K562 (cell line): ENCODE measurements around the gene TBXA2R. TPM values are rescaled to one million over a fixed set of nuclear protein-coding genes. Genes with fewer than 3 reads are reported as not detected.
A peak's percentile ranks its signal among the peaks of the same experiment; 100 is the strongest.

Source experiments
- GABPA ChIP-seq: fragments of 200-800 bp; sonication (Bioruptor generic); conservative IDR thresholded peaks from 2 replicates; pipeline ENCODE4 v1.6.1; 2016; ENCODE audit warnings: low read depth, missing genetic modification characterization, missing compliant biosample characterization
- HDAC1 ChIP-seq, 2 experiments: fragments of 450-650 bp; IDR thresholded peaks; 2 replicates each; pipeline ENCODE4 v1.6.1; 2016 to 2017; ENCODE audit warnings: inconsistent platforms in 1 of 2, mild to moderate bottlenecking in 1 of 2, moderate library complexity in 1 of 2
- RBFOX2 ChIP-seq: fragments of 200-400 bp; formaldehyde crosslinking; IDR thresholded peaks from 2 replicates; pipeline ENCODE4 v1.6.1; 2017; ENCODE audit warnings: low read depth, mild to moderate bottlenecking, low read length, moderate library complexity
- ZNF217 ChIP-seq: sonication (generic); formaldehyde crosslinking; IDR thresholded peaks from 2 replicates; pipeline ENCODE4 v1.8.0; 2022; ENCODE audit warnings: mild to moderate bottlenecking, missing genetic modification reagents
- polyA plus RNA-seq, 8 experiments: library from polyadenylated mRNA; depleted of rRNA in 4 of 8; stranded (reverse) in 5 of 8; unstranded in 3 of 8; fragments of >200 nt; fragmentation: Nextera tagmentation in 2 of 8; fragmentation: Illumina TruSeq in 1 of 8; extraction: Ambion mirVana in 2 of 8; extraction: Trizol in 1 of 8; gene quantifications; 2 replicates each; pipeline versions ENCODE4 v1.2.1 to v1.2.3, GENCODE V29; 2011 to 2014; ENCODE audit warnings: inconsistent platforms in 1 of 8, missing spikeins in 1 of 8
- total RNA-seq, 7 experiments: library from RNA; depleted of rRNA in 6 of 7; stranded (reverse); fragments of >200 nt in 6 of 7; fragmentation: Illumina TruSeq in 2 of 7; extraction: Trizol in 2 of 7; gene quantifications; 2 replicates each; pipeline versions ENCODE4 v1.2.1 to v1.2.3, GENCODE V29; 2011 to 2021; ENCODE audit warnings: low replicate concordance in 1 of 7
- TF ChIP-seq, protein P1 (sequence below): fragments of 250-450 bp; sonication (Bioruptor Pico); IDR thresholded peaks from 2 replicates; pipeline ENCODE4 v1.4.0; 2020; ENCODE audit warnings: mild to moderate bottlenecking, moderate library complexity
- TF ChIP-seq, protein P2 (sequence below): sonication (generic); formaldehyde crosslinking; IDR thresholded peaks from 2 replicates; pipeline ENCODE4 v1.8.1; 2023; ENCODE audit warnings: mild to moderate bottlenecking, missing genetic modification reagents
- TF ChIP-seq, protein P3 (sequence below), 2 experiments: fragments of 450-650 bp in 1 of 2; sonication (generic) in 1 of 2; formaldehyde crosslinking in 1 of 2; IDR thresholded peaks in 1 of 2; conservative IDR thresholded peaks in 1 of 2; 2 replicates each; pipeline versions ENCODE4 v1.6.1 to v1.8.1; 2016 to 2023; ENCODE audit warnings: mild to moderate bottlenecking in 2 of 2, moderate library complexity in 2 of 2, inconsistent platforms in 1 of 2, missing genetic modification reagents in 1 of 2
- TF ChIP-seq, protein P4 (sequence below): fragments of 250-450 bp; sonication (Bioruptor Pico); IDR thresholded peaks from 2 replicates; pipeline ENCODE4 v1.8.0; 2021; ENCODE audit warnings: moderate library complexity, mild to moderate bottlenecking, inconsistent platforms
- TF ChIP-seq, protein P5 (sequence below), 2 experiments: fragments of 450-650 bp; IDR thresholded peaks; 2 replicates each; pipeline ENCODE4 v1.6.1; 2016

TBXA2R gene
- total and polyA plus RNA-seq, 9 of the 15 experiments (the other 6 are each of a cell fraction or from before 2014, with no cell fraction given), result 1.5 to 24.0 (median 2.8) TPM

DNA sequence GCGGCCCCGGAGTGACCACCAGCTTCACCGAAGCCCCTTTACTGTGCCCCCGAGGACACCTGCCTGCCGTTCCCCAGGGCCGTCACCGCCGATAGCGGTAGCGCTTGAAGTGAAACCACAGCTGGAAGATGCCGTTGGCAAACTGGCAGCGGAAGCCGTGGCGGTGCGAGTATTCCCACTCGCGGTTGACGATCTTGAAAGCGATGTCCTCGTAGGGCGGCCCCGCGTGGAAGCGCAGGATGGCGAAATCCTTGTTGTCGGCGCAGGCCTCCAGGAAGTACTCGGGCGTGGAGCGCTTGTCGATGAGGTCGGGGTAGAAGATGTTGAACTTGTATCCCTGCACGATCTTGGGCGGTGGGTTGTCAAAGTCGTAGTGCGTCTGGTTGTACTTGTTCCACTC is 5.2 kb upstream of the TBXA2R start (continued):
- TF ChIP-seq, protein P1, sequence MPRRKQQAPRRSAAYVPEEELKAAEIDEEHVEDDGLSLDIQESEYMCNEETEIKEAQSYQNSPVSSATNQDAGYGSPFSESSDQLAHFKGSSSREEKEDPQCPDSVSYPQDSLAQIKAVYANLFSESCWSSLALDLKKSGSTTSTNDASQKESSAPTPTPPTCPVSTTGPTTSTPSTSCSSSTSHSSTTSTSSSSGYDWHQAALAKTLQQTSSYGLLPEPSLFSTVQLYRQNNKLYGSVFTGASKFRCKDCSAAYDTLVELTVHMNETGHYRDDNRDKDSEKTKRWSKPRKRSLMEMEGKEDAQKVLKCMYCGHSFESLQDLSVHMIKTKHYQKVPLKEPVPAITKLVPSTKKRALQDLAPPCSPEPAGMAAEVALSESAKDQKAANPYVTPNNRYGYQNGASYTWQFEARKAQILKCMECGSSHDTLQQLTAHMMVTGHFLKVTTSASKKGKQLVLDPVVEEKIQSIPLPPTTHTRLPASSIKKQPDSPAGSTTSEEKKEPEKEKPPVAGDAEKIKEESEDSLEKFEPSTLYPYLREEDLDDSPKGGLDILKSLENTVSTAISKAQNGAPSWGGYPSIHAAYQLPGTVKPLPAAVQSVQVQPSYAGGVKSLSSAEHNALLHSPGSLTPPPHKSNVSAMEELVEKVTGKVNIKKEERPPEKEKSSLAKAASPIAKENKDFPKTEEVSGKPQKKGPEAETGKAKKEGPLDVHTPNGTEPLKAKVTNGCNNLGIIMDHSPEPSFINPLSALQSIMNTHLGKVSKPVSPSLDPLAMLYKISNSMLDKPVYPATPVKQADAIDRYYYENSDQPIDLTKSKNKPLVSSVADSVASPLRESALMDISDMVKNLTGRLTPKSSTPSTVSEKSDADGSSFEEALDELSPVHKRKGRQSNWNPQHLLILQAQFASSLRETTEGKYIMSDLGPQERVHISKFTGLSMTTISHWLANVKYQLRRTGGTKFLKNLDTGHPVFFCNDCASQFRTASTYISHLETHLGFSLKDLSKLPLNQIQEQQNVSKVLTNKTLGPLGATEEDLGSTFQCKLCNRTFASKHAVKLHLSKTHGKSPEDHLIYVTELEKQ, result no peak
- TF ChIP-seq, protein P2, sequence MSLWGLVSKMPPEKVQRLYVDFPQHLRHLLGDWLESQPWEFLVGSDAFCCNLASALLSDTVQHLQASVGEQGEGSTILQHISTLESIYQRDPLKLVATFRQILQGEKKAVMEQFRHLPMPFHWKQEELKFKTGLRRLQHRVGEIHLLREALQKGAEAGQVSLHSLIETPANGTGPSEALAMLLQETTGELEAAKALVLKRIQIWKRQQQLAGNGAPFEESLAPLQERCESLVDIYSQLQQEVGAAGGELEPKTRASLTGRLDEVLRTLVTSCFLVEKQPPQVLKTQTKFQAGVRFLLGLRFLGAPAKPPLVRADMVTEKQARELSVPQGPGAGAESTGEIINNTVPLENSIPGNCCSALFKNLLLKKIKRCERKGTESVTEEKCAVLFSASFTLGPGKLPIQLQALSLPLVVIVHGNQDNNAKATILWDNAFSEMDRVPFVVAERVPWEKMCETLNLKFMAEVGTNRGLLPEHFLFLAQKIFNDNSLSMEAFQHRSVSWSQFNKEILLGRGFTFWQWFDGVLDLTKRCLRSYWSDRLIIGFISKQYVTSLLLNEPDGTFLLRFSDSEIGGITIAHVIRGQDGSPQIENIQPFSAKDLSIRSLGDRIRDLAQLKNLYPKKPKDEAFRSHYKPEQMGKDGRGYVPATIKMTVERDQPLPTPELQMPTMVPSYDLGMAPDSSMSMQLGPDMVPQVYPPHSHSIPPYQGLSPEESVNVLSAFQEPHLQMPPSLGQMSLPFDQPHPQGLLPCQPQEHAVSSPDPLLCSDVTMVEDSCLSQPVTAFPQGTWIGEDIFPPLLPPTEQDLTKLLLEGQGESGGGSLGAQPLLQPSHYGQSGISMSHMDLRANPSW (CRISPR knock-in tag), result no peak
- peak; percentile 14; the same call in 1 of the 2 replicates for TF ChIP-seq RBFOX2
- no peak for TF ChIP-seq ZNF217
- no peak for TF ChIP-seq HDAC1 (IDR thresholded peaks at IDR 0.05)
- TF ChIP-seq, protein P3, sequence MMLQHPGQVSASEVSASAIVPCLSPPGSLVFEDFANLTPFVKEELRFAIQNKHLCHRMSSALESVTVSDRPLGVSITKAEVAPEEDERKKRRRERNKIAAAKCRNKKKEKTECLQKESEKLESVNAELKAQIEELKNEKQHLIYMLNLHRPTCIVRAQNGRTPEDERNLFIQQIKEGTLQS (IDR thresholded peaks at IDR 0.05), result peak; percentile 11; the same call in 1 of the 2 replicates
- TF ChIP-seq, protein P3 (CRISPR knock-in tag; conservative IDR thresholded peaks at IDR 0.05), result no peak
- TF ChIP-seq, protein P4, sequence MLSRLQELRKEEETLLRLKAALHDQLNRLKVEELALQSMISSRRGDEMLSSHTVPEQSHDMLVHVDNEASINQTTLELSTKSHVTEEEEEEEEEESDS (CRISPR knock-in tag), result no peak
- TF ChIP-seq, protein P5, sequence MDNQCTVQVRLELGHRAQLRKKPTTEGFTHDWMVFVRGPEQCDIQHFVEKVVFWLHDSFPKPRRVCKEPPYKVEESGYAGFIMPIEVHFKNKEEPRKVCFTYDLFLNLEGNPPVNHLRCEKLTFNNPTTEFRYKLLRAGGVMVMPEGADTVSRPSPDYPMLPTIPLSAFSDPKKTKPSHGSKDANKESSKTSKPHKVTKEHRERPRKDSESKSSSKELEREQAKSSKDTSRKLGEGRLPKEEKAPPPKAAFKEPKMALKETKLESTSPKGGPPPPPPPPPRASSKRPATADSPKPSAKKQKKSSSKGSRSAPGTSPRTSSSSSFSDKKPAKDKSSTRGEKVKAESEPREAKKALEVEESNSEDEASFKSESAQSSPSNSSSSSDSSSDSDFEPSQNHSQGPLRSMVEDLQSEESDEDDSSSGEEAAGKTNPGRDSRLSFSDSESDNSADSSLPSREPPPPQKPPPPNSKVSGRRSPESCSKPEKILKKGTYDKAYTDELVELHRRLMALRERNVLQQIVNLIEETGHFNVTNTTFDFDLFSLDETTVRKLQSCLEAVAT (IDR thresholded peaks at IDR 0.05), result peak in 1 of 2 experiments; percentile 91; a peak in 2 of 4 replicates
- no peak for TF ChIP-seq GABPA (tag)
